Adrenal gland (tissue), 5 donors: Measurements from ENCODE around the gene PGAP3.

Source experiments
- POLR2A ChIP-seq, 2 donors: fragments of 450-650 bp; IDR thresholded peaks; one replicate each; pipeline ENCODE4 v1.6.1; 2017; ENCODE audit warnings: antibody characterized with exemption in 2 of 2, mild to moderate bottlenecking in 2 of 2, moderate library complexity in 1 of 2
- TF ChIP-seq, protein P1 (sequence below), 6 experiments: fragments of 450-650 bp in 4 of 6; fragments of 200-600 bp in 2 of 6; sonication (generic) in 1 of 6; IDR thresholded peaks; 1 replicate in 5 of 6; 2 replicates in 1 of 6; pipeline versions ENCODE4 v1.5.1 to v1.8.0; 2016 to 2021; ENCODE audit warnings: antibody characterized with exemption in 6 of 6, mild to moderate bottlenecking in 2 of 6, moderate library complexity in 1 of 6
- donor health status: DM: no; HTN: no; CAD: no.

DNA sequence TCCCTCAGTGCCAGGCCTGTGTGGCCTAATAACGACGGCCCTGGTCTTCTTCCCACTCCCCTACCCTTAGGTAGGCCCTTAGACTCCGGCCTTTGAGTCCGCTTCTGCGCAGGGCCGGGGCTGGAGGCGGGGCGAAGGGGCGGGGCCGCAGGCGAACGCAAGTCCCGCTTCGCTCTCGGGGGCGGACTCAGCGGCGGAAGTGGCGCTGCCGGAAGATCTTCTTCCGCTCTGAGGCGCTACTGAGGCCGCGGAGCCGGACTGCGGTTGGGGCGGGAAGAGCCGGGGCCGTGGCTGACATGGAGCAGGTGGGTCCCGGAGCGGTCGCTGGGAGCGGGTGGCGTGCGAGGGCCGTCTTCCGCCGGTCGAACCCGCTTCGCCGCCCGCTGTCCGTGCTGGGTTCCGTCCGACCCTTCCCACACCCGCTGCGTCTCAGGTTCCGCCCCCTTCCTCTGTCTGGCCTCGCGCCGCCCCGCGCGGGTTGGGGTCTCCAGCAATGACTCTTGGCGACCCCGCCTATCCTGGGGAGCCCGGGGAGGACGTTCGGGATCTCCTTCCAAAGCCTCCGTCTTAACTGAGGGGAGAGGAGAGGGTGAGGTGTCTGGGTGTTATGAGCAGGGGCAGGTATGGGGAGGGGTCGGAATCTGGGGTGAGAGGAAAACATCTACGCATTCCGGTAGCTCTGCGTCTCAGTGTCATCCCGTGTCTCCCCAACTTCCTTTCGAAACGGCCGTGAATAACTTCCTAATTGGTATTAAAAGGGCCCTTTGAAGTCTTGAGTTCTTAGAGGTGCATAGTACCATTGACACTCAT is 50.7 kb downstream of the PGAP3 start, which contains the start of gene STARD3:
- TF ChIP-seq POLR2A (IDR thresholded peaks at IDR 0.05), result peak; percentile 70 to 74
- TF ChIP-seq, protein P1, sequence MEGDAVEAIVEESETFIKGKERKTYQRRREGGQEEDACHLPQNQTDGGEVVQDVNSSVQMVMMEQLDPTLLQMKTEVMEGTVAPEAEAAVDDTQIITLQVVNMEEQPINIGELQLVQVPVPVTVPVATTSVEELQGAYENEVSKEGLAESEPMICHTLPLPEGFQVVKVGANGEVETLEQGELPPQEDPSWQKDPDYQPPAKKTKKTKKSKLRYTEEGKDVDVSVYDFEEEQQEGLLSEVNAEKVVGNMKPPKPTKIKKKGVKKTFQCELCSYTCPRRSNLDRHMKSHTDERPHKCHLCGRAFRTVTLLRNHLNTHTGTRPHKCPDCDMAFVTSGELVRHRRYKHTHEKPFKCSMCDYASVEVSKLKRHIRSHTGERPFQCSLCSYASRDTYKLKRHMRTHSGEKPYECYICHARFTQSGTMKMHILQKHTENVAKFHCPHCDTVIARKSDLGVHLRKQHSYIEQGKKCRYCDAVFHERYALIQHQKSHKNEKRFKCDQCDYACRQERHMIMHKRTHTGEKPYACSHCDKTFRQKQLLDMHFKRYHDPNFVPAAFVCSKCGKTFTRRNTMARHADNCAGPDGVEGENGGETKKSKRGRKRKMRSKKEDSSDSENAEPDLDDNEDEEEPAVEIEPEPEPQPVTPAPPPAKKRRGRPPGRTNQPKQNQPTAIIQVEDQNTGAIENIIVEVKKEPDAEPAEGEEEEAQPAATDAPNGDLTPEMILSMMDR (IDR thresholded peaks at IDR 0.05), result peak in 1 of 6 experiments; percentile 17
